CD14-positive monocyte (primary cell): ENCODE data around the gene CD63. TPM values are rescaled to one million over a fixed set of nuclear protein-coding genes. Genes with fewer than 3 reads are reported as not detected.

Experiments used
- DNase-seq, 3 donors: peaks; one replicate each; pipeline ENCODE4 v3.0.0-alpha.2; 2011 to 2022
- H2AFZ ChIP-seq: 2 replicates; pipeline ENCODE4 v1.6.0; 2012; ENCODE audit warnings: mild to moderate bottlenecking, low read depth, low read length, inconsistent platforms; ENCODE audit not compliant: insufficient read depth, poor library complexity, severe bottlenecking
- H3K27ac ChIP-seq, 2 donors: 1 replicate in 1 of 2; 2 replicates in 1 of 2; pipeline ENCODE4 v1.5.1; 2012 to 2013; ENCODE audit warnings: low read length in 2 of 2, control low read depth in 1 of 2, inconsistent platforms in 1 of 2, low read depth in 1 of 2, mild to moderate bottlenecking in 1 of 2
- H3K27me3 ChIP-seq, 2 donors: one replicate each; pipeline versions ENCODE4 v1.6.0 to v1.6.1; 2011 to 2013; ENCODE audit warnings: low read length in 2 of 2; ENCODE audit not compliant: control insufficient read depth in 2 of 2, insufficient read depth in 2 of 2
- H3K36me3 ChIP-seq, 2 donors: replicated peaks in 1 of 2; 1 replicate in 1 of 2; 2 replicates in 1 of 2; pipeline versions ENCODE4 v1.5.1 to v1.6.1; 2012 to 2013; ENCODE audit warnings: low read length in 2 of 2, control low read depth in 1 of 2, inconsistent platforms in 1 of 2, mild to moderate bottlenecking in 1 of 2; ENCODE audit not compliant: insufficient read depth in 2 of 2, control insufficient read depth in 1 of 2
- H3K4me1 ChIP-seq, 2 donors: 1 replicate in 1 of 2; 2 replicates in 1 of 2; pipeline versions ENCODE4 v1.5.1 to v1.6.1; 2012 to 2013; ENCODE audit warnings: low read length in 2 of 2, control low read depth in 1 of 2, inconsistent platforms in 1 of 2, mild to moderate bottlenecking in 1 of 2, moderate library complexity in 1 of 2; ENCODE audit not compliant: insufficient read depth in 2 of 2, control insufficient read depth in 1 of 2
- H3K4me2 ChIP-seq: replicated peaks from 2 replicates; pipeline ENCODE3; 2012; ENCODE audit warnings: low read length, moderate library complexity, mild to moderate bottlenecking; ENCODE audit not compliant: poor library complexity, severe bottlenecking; ENCODE audit errors: extremely low read depth
- H3K4me3 ChIP-seq, 3 experiments: fragments of 200-600 bp in 1 of 3; sonication (generic) in 1 of 3; replicated peaks in 1 of 3; 1 replicate in 2 of 3; 2 replicates in 1 of 3; pipeline ENCODE4 v1.5.1; 2011 to 2013; ENCODE audit warnings: low read length in 3 of 3, mild to moderate bottlenecking in 3 of 3, control low read depth in 2 of 3, low read depth in 2 of 3, inconsistent platforms in 1 of 3, moderate library complexity in 1 of 3
- H3K79me2 ChIP-seq: 2 replicates; pipeline ENCODE4 v1.6.0; 2012; ENCODE audit warnings: mild to moderate bottlenecking, control low read depth, inconsistent platforms, low read length, moderate library complexity; ENCODE audit not compliant: insufficient read depth
- H3K9ac ChIP-seq: 2 replicates; pipeline ENCODE4 v1.6.0; 2017; ENCODE audit warnings: low read length, mild to moderate bottlenecking; ENCODE audit not compliant: insufficient read depth, poor library complexity, severe bottlenecking
- H3K9me3 ChIP-seq, 2 donors: replicated peaks in 1 of 2; 1 replicate in 1 of 2; 2 replicates in 1 of 2; pipeline versions ENCODE4 v1.5.1 to v1.6.1; 2012 to 2013; ENCODE audit warnings: low read length in 2 of 2, control low read depth in 1 of 2; ENCODE audit not compliant: control insufficient read depth in 1 of 2, insufficient read depth in 1 of 2
- H4K20me1 ChIP-seq: 2 replicates; pipeline ENCODE4 v1.6.0; 2012; ENCODE audit warnings: mild to moderate bottlenecking, low read length, control low read depth, moderate library complexity; ENCODE audit not compliant: insufficient read depth
- H3K27ac Mint-ChIP-seq, 7 donors: one replicate each; pipeline ENCODE4 v1.8.0; 2020; ENCODE audit warnings: mild to moderate bottlenecking in 7 of 7, mixed read lengths in 7 of 7, moderate library complexity in 6 of 7, inconsistent platforms in 2 of 7
- H3K27me3 Mint-ChIP-seq, 3 donors: one replicate each; pipeline ENCODE4 v1.8.0; 2021 to 2022; ENCODE audit warnings: low read depth in 3 of 3, mild to moderate bottlenecking in 3 of 3, mixed read lengths in 3 of 3, moderate library complexity in 3 of 3, inconsistent platforms in 1 of 3
- H3K36me3 Mint-ChIP-seq, 2 donors: one replicate each; pipeline ENCODE4 v1.8.0; 2020; ENCODE audit warnings: mixed read lengths in 2 of 2, inconsistent platforms in 1 of 2, mild to moderate bottlenecking in 1 of 2
- H3K4me1 Mint-ChIP-seq: one replicate; pipeline ENCODE4 v1.8.0; 2020; ENCODE audit warnings: mild to moderate bottlenecking, mixed read lengths
- H3K4me3 Mint-ChIP-seq, 2 donors: one replicate each; pipeline ENCODE4 v1.8.0; 2020; ENCODE audit warnings: mild to moderate bottlenecking in 2 of 2, mixed read lengths in 2 of 2, moderate library complexity in 1 of 2
- H3K9me3 Mint-ChIP-seq, 7 donors: one replicate each; pipeline ENCODE4 v1.8.0; 2020 to 2022; ENCODE audit warnings: mixed read lengths in 7 of 7, mild to moderate bottlenecking in 6 of 7, moderate library complexity in 6 of 7, inconsistent platforms in 2 of 7
- WGBS: methylation state at CpG from one replicate; pipeline ENCODE4 v1.1.5; 2013; ENCODE audit warnings: missing lambda C conversion rate; ENCODE audit not compliant: insufficient coverage; 5-methylcytosine and 5-hydroxymethylcytosine counted together
- intact Hi-C, 2 donors: fragments of 100-400 bp; cut with micrococcal nuclease; formaldehyde crosslinking; loops; one replicate each; pipeline versions ENCODE4 v1.15.0 to v1.15.1; 2023
- polyA plus RNA-seq, 3 donors: library from polyadenylated mRNA; depleted of rRNA in 1 of 3; unstranded in 2 of 3; stranded (reverse) in 1 of 3; fragments of 300-500 nt in 2 of 3; fragments of >200 nt in 1 of 3; fragmentation: Illumina TruSeq in 2 of 3; gene quantifications; 1 replicate in 2 of 3; 2 replicates in 1 of 3; pipeline ENCODE4 v1.2.3, GENCODE V29; 2012 to 2021
- TF ChIP-seq, protein P1 (sequence below): fragments of 200-600 bp; IDR thresholded peaks from one replicate; pipeline ENCODE4 v1.8.0; 2022; ENCODE audit warnings: antibody characterized with exemption, mild to moderate bottlenecking

The CD63 gene
- polyA plus RNA-seq, 3 donors: 336 to 1,099 (median 988) TPM

DNA sequence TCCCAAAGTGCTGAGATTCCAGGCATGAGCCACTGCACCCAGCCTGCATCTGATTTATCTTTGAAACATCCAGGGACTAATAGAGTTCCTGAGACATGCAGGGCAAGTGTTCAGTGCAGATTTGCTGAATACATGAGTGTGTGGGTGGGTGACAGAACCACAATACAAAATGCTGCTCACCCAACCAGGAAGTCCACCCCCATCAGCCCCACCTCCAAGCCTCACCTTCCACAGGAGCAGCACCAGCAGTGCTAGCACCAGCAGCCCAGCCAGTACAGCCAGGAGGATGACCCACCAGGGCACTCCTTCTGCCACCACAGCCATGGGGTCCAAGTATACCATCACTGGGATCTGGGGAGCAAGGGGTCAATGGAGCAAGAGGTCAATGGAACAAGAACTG is 41.1 kb downstream of the CD63 start:
- H3K4me1 Mint-ChIP-seq: peaks cover 10% of the 10 kb centered on the region
- H3K4me1 ChIP-seq: peaks cover 0 to under 1% of the 10 kb centered on the region in 2 donors
- H3K9me3 ChIP-seq: no peaks in the 10 kb centered on the region
- no peak overlapping the region for H3K4me2 ChIP-seq
- H3K27me3 ChIP-seq: no peaks in the 10 kb centered on the region
- no peak overlapping the region for H3K27ac ChIP-seq
- no peak overlapping the region for H3K4me3 Mint-ChIP-seq
- H3K36me3 ChIP-seq: no peaks in the 10 kb centered on the region
- H3K27ac Mint-ChIP-seq: no peak overlapping the region
- H2AFZ ChIP-seq: no peak overlapping the region
- intact Hi-C loops: no loop called here
- H3K9ac ChIP-seq: no peak overlapping the region
- H3K27me3 Mint-ChIP-seq: peaks cover 3 to 5% (median 4%) of the 10 kb centered on the region in 3 donors
- H3K79me2 ChIP-seq: no peaks in the 10 kb centered on the region
- no peak overlapping the region for H3K4me3 ChIP-seq
- DNase-seq: no peak
- H4K20me1 ChIP-seq: no peaks in the 10 kb centered on the region
- peaks cover 6 to 7% of the 10 kb centered on the region in 2 donors for H3K36me3 Mint-ChIP-seq
- no peaks in the 10 kb centered on the region for H3K9me3 Mint-ChIP-seq
- TF ChIP-seq, protein P1, sequence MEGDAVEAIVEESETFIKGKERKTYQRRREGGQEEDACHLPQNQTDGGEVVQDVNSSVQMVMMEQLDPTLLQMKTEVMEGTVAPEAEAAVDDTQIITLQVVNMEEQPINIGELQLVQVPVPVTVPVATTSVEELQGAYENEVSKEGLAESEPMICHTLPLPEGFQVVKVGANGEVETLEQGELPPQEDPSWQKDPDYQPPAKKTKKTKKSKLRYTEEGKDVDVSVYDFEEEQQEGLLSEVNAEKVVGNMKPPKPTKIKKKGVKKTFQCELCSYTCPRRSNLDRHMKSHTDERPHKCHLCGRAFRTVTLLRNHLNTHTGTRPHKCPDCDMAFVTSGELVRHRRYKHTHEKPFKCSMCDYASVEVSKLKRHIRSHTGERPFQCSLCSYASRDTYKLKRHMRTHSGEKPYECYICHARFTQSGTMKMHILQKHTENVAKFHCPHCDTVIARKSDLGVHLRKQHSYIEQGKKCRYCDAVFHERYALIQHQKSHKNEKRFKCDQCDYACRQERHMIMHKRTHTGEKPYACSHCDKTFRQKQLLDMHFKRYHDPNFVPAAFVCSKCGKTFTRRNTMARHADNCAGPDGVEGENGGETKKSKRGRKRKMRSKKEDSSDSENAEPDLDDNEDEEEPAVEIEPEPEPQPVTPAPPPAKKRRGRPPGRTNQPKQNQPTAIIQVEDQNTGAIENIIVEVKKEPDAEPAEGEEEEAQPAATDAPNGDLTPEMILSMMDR: no peak

GRCh38 chr12:55686366-55687010 is 42.3 kb downstream of the CD63 start:
- Mint-ChIP-seq H3K4me3 (no peak overlapping the region), H3K27me3 (peaks cover 2 to 7% (median 6%) of the 10 kb centered on the region in 3 donors), H3K4me1 (peaks cover 21% of the 10 kb centered on the region), H3K27ac (no peak overlapping the region), H3K36me3 (peaks cover 5% of the 10 kb centered on the region in 2 donors), H3K9me3 (no peaks in the 10 kb centered on the region)
- Histone ChIP-seq H3K79me2 (no peaks in the 10 kb centered on the region), H3K27me3 (no peaks in the 10 kb centered on the region), H3K27ac (no peak overlapping the region), H3K9me3 (no peaks in the 10 kb centered on the region), H3K4me2 (no peak overlapping the region), H3K9ac (no peak overlapping the region), H3K4me1 (peaks cover 8 to 13% of the 10 kb centered on the region in 2 donors), H2AFZ (no peak overlapping the region), H3K4me3 (no peak overlapping the region), H3K36me3 (no peaks in the 10 kb centered on the region), H4K20me1 (no peaks in the 10 kb centered on the region)
- intact Hi-C loops: no loop called here
- DNase-seq: no peak
- 98% methylated on average over 9 of the region's 9 CpGs for WGBS
- TF ChIP-seq, protein P1: no peak
